Skeletal muscle satellite cell (primary cell): Measurements from ENCODE around the gene PKN1.
"Not testable (repeated sequence)": the region's sequence is repeated elsewhere in the genome, so short reads cannot be mapped to it uniquely, and the experiment has no call there.

ENCODE experiments used
- H3K27me3 ChIP-seq: 2 replicates; pipeline ENCODE4 v1.7.0; 2013; ENCODE audit warnings: low read length; ENCODE audit not compliant: control insufficient read depth, insufficient read depth
- H3K36me3 ChIP-seq: 2 replicates; pipeline ENCODE4 v1.7.0; 2013; ENCODE audit warnings: mild to moderate bottlenecking, control low read depth, low read length; ENCODE audit not compliant: insufficient read depth
- H3K4me1 ChIP-seq: 2 replicates; pipeline ENCODE4 v1.7.0; 2013; ENCODE audit warnings: low read length; ENCODE audit not compliant: control insufficient read depth, insufficient read depth
- H3K4me2 ChIP-seq: 2 replicates; pipeline ENCODE4 v1.7.0; 2013; ENCODE audit warnings: mild to moderate bottlenecking, low read length
- H3K4me3 ChIP-seq: 2 replicates; pipeline ENCODE4 v1.7.0; 2013; ENCODE audit warnings: low read length
- H3K9ac ChIP-seq: 2 replicates; pipeline ENCODE4 v1.7.0; 2013; ENCODE audit warnings: mild to moderate bottlenecking, low read depth, low read length, moderate library complexity
- H3K9me3 ChIP-seq: replicated peaks from 2 replicates; pipeline ENCODE4 v1.7.0; 2013; ENCODE audit warnings: mild to moderate bottlenecking, control low read depth, low read length

Gene PKN1

GRCh38 chr19:14452303-14452702 is 19.2 kb downstream of the PKN1 start:
- H3K36me3 ChIP-seq: peaks cover 37% of the 10 kb centered on the region
- H3K9ac ChIP-seq, H3K27me3 ChIP-seq, H3K4me1 ChIP-seq, H3K4me3 ChIP-seq, H3K4me2 ChIP-seq, H3K9me3 ChIP-seq: not testable (repeated sequence)

DNA sequence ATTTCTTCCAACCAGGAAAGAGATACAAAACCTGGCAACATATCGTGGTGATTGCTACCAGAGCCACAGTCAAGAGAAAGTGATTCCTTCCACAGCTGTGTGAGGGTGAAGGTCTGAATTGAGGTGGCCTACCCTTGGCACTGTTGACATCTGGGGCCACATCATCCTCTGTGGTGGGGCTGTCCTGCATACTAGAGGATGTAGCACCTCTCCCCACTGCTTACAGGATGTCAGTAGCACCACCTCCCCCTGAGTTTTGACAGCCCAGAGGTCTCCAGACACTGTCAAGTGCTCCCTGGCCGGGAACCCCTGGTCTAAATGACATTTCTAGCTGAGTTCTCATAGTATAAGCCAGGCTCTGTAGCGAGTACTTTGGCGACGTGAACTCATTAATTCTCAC is 26.6 kb downstream of the PKN1 start:
- Histone ChIP-seq H3K36me3 (peaks cover 32% of the 10 kb centered on the region), H3K4me1 (no peaks in the 10 kb centered on the region), H3K4me3 (no peak overlapping the region), H3K27me3 (no peaks in the 10 kb centered on the region), H3K4me2 (no peak overlapping the region), H3K9ac (no peak overlapping the region), H3K9me3 (no peaks in the 10 kb centered on the region)

DNA sequence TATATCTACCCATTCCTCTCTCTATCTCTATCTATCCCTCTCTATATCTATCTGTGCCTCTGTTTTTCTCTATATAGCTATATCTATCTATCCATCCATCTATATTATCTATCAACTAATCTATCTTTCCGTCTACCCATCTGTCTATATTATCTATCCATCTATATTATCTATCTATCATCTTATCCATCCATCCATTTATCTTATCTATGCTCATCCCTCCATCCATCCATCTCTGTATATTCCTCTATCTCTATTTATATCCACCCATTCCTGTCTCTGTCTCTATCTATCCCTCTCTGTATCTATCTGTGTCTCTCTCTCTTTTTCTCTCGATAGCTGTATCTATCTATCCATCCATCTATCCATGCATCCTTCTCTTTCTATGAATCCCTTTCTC is 27.8 kb downstream of the PKN1 start:
- Histone ChIP-seq H3K4me2 (no peak overlapping the region), H3K9ac (no peak overlapping the region), H3K4me3 (no peak overlapping the region), H3K36me3 (peaks cover 34% of the 10 kb centered on the region), H3K9me3 (no peaks in the 10 kb centered on the region), H3K27me3 (no peaks in the 10 kb centered on the region), H3K4me1 (no peaks in the 10 kb centered on the region)

GRCh38 chr19:14462401-14462800 is 29.3 kb downstream of the PKN1 start:
- H3K4me3 ChIP-seq, H3K9me3 ChIP-seq, H3K9ac ChIP-seq, H3K4me1 ChIP-seq, H3K27me3 ChIP-seq, H3K4me2 ChIP-seq: not testable (repeated sequence)
- peaks cover 36% of the 10 kb centered on the region for H3K36me3 ChIP-seq

DNA sequence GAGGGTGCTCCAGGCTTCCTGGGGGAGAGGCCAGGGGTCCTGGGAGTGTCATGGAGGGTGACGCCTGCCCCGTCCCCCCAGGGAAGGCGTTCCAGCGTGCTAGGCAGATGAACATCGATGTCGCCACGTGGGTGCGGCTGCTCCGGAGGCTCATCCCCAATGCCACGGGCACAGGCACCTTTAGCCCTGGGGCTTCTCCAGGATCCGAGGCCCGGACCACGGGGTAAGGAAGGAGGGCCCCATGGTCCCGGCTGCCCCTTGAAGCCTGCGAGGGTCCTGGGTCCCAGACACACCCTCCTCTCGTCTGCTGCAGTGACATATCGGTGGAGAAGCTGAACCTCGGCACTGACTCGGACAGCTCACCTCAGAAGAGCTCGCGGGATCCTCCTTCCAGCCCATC is 30.6 kb downstream of the PKN1 start:
- Histone ChIP-seq H3K9ac (no peak overlapping the region), H3K4me1 (no peaks in the 10 kb centered on the region), H3K4me2 (no peak overlapping the region), H3K4me3 (no peak overlapping the region), H3K27me3 (no peaks in the 10 kb centered on the region), H3K36me3 (peaks cover 39% of the 10 kb centered on the region), H3K9me3 (no peaks in the 10 kb centered on the region)

GRCh38 chr19:14467391-14467790 is 34.3 kb downstream of the PKN1 start:
- peaks cover 6% of the 10 kb centered on the region for H3K4me1 ChIP-seq
- peaks cover 44% of the 10 kb centered on the region for H3K36me3 ChIP-seq
- no peak overlapping the region for H3K9ac ChIP-seq
- H3K9me3 ChIP-seq: no peaks in the 10 kb centered on the region
- H3K27me3 ChIP-seq: no peaks in the 10 kb centered on the region
- no peak overlapping the region for H3K4me2 ChIP-seq
- H3K4me3 ChIP-seq: no peak overlapping the region

- Histone ChIP-seq H3K4me1 (peaks cover 9% of the 10 kb centered on the region), H3K27me3 (no peaks in the 10 kb centered on the region), H3K9me3 (no peaks in the 10 kb centered on the region), H3K9ac (no peak overlapping the region), H3K36me3 (peaks cover 40% of the 10 kb centered on the region), H3K4me3 (no peak overlapping the region), H3K4me2 (no peak overlapping the region)
These were observed 34.7 kb downstream of the PKN1 start for GRCh38 chr19:14467816-14468215.

GRCh38 chr19:14470031-14470876 is 37.1 kb downstream of the PKN1 start:
- no peak overlapping the region for H3K4me2 ChIP-seq
- no peaks in the 10 kb centered on the region for H3K27me3 ChIP-seq
- peaks cover 30% of the 10 kb centered on the region for H3K4me1 ChIP-seq
- H3K4me3 ChIP-seq: no peak overlapping the region
- no peaks in the 10 kb centered on the region for H3K9me3 ChIP-seq
- H3K9ac ChIP-seq: no peak overlapping the region
- H3K36me3 ChIP-seq: peaks cover 23% of the 10 kb centered on the region

DNA sequence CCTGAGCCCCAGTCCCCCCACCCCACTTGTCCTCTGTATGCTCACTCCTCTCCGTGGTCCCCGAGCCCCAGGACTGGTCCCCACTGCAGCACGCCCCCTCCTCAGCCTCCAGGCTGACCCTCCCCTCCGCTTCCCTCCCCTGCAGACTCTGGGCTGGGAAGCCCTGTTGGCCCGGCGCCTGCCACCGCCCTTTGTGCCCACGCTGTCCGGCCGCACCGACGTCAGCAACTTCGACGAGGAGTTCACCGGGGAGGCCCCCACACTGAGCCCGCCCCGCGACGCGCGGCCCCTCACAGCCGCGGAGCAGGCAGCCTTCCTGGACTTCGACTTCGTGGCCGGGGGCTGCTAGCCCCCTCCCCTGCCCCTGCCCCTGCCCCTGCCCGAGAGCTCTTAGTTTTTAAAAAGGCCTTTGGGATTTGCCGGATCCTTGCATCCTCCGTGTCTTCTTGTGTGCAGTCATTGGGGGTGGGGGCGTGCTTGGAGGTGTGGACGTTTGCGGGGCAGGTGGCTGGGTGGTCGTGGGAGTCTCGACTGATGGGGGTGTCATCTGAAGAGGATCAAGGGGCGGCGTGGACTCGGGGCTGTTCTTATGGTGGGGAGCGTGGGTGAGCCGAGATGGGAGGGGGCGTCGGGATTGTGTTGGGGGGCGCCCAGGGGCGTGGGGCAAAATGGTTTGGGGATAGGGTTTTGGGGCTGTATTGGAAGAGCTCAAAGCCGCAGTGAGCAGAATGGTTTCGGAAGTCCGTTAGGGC is 38.5 kb downstream of the PKN1 start:
- H3K4me1 ChIP-seq: peaks cover 43% of the 10 kb centered on the region
- peak overlapping the region; percentile 60 for H3K4me2 ChIP-seq
- peaks cover 23% of the 10 kb centered on the region for H3K36me3 ChIP-seq
- H3K9me3 ChIP-seq: no peaks in the 10 kb centered on the region
- H3K9ac ChIP-seq: no peak overlapping the region
- H3K4me3 ChIP-seq: no peak overlapping the region
- no peaks in the 10 kb centered on the region for H3K27me3 ChIP-seq

- Histone ChIP-seq H3K9me3 (no peaks in the 10 kb centered on the region), H3K9ac (no peak overlapping the region), H3K4me3 (no peak overlapping the region), H3K4me1 (peaks cover 49% of the 10 kb centered on the region), H3K27me3 (no peaks in the 10 kb centered on the region), H3K4me2 (peak overlapping the region; percentile 60), H3K36me3 (peaks cover 22% of the 10 kb centered on the region)
These were observed 39.3 kb downstream of the PKN1 start for GRCh38 chr19:14472202-14472938.
